Measurements from ENCODE around the gene LCOR.

- TF ChIP-seq, protein P1, sequence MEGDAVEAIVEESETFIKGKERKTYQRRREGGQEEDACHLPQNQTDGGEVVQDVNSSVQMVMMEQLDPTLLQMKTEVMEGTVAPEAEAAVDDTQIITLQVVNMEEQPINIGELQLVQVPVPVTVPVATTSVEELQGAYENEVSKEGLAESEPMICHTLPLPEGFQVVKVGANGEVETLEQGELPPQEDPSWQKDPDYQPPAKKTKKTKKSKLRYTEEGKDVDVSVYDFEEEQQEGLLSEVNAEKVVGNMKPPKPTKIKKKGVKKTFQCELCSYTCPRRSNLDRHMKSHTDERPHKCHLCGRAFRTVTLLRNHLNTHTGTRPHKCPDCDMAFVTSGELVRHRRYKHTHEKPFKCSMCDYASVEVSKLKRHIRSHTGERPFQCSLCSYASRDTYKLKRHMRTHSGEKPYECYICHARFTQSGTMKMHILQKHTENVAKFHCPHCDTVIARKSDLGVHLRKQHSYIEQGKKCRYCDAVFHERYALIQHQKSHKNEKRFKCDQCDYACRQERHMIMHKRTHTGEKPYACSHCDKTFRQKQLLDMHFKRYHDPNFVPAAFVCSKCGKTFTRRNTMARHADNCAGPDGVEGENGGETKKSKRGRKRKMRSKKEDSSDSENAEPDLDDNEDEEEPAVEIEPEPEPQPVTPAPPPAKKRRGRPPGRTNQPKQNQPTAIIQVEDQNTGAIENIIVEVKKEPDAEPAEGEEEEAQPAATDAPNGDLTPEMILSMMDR (conservative IDR thresholded peaks at IDR 0.05; ENCODE audit: low read depth, low read length), result no peak
- TF ChIP-seq EZH2phosphoT487 (IDR thresholded peaks at IDR 0.05; ENCODE audit: borderline replicate concordance, low read length), result no peak
- TF ChIP-seq EZH2 (IDR thresholded peaks at IDR 0.05; ENCODE audit: low read length, unreplicated experiment), result no peak
Observed at GRCh38 chr10:96835899-96836298, 3.8 kb downstream of the LCOR start.

Measured in PC-3 (cell line).